Inferior parietal cortex (tissue), 1 donor: ENCODE measurements around the gene OOSP4B.
"Not testable (repeated sequence)": the region's sequence is repeated elsewhere in the genome, so short reads cannot be mapped to it uniquely, and the experiment has no call there.

Experiments used
- DNase-seq: peaks from one replicate; pipeline ENCODE4 v3.0.0-alpha.2; 2016; ENCODE audit errors: extremely low spot score

Gene OOSP4B

GRCh38 chr11:60016881-60017280, at the start of gene OOSP4B:
TSS of gene OOSP4B (plus strand) at chr11:60017181.
- DNase-seq: no peak

GRCh38 chr11:59967677-59968394, 49.1 kb upstream of the OOSP4B start:
- no peak for DNase-seq

GRCh38 chr11:59968395-59968783, 48.6 kb upstream of the OOSP4B start:
- DNase-seq: no peak

- no peak for DNase-seq
These were observed 43.9 kb upstream of the OOSP4B start for GRCh38 chr11:59973097-59973496.

- DNase-seq: no peak
These were observed 35.7 kb upstream of the OOSP4B start for GRCh38 chr11:59981106-59981770.

GRCh38 chr11:59982037-59982436, 34.9 kb upstream of the OOSP4B start:
- not testable (repeated sequence) for DNase-seq

- DNase-seq: no peak
These were observed 33.8 kb upstream of the OOSP4B start for GRCh38 chr11:59983212-59983611.

- DNase-seq: no peak
These were observed 32.6 kb upstream of the OOSP4B start for GRCh38 chr11:59984368-59984767.

GRCh38 chr11:59990421-59990820, 26.6 kb upstream of the OOSP4B start:
- DNase-seq: no peak

- no peak for DNase-seq
These were observed 24.6 kb upstream of the OOSP4B start for GRCh38 chr11:59992425-59992824.

- no peak for DNase-seq
These were observed 19.2 kb upstream of the OOSP4B start for GRCh38 chr11:59997800-59998199.

GRCh38 chr11:59999691-60000090, 17.3 kb upstream of the OOSP4B start:
- DNase-seq: no peak

GRCh38 chr11:60003729-60004128, 13.3 kb upstream of the OOSP4B start:
- no peak for DNase-seq

GRCh38 chr11:60005360-60005759, 11.6 kb upstream of the OOSP4B start:
- DNase-seq: no peak

GRCh38 chr11:60018058-60018457, 1.1 kb downstream of the OOSP4B start:
- DNase-seq: no peak

GRCh38 chr11:60020376-60020775, 3.4 kb downstream of the OOSP4B start:
- not testable (repeated sequence) for DNase-seq

- DNase-seq: no peak
These were observed 12.1 kb downstream of the OOSP4B start for GRCh38 chr11:60029015-60029632.

- DNase-seq: no peak
These were observed 23.1 kb downstream of the OOSP4B start, which contains the start of gene OOSP2 for GRCh38 chr11:60040109-60040508. TSS of gene OOSP2 (plus strand) at chr11:60040409. CDS start at chr11:60040460, 51 bp downstream.

- DNase-seq: not testable (repeated sequence)
These were observed 33.4 kb downstream of the OOSP4B start for GRCh38 chr11:60050422-60050821.

GRCh38 chr11:60050839-60051238, 33.9 kb downstream of the OOSP4B start:
- DNase-seq: not testable (repeated sequence)

- peak; percentile 5 for DNase-seq
These were observed 39.5 kb downstream of the OOSP4B start, which contains the start of gene MS4A3 for GRCh38 chr11:60056349-60056969. TSS of gene MS4A3 (plus strand) at chr11:60056665. CDS start at chr11:60061161, 4,496 bp downstream.

GRCh38 chr11:60059052-60059451, 42.1 kb downstream of the OOSP4B start:
- DNase-seq: no peak
